Measurements from ENCODE around the gene MYH6. TPM values are rescaled to one million over a fixed set of nuclear protein-coding genes. Genes with fewer than 3 reads are reported as not detected.

The MYH6 gene
- total RNA-seq, 1 donor from 2014 or later = 0.62 TPM

- intact Hi-C loops (cut with DNase I) = no loop called here
- Histone ChIP-seq H3K27me3 (ENCODE audit: low read depth) (peaks cover 5% of the 10 kb centered on the region), H3K36me3 (no peaks in the 10 kb centered on the region), H3K4me3 (no peak within 1 kb of the TSS), H3K27ac (no peak within 1 kb of the TSS), H3K4me1 (no peaks in the 10 kb centered on the region), H3K9me3 (no peaks in the 10 kb centered on the region)
- DNase-seq (no peak), ATAC-seq (no peak)
- TF ChIP-seq CTCF (IDR thresholded peaks at IDR 0.05) = no peak
These were observed 35.6 kb downstream of the MYH6 start, which contains the start of gene IL25 for GRCh38 chr14:23372509-23372908. Gene IL25 (plus strand): TSS chr14:23372809.

GRCh38 chr14:23371865-23372264 lies 36.2 kb downstream of the MYH6 start:
- H3K9me3 ChIP-seq = no peaks in the 10 kb centered on the region
- H3K4me3 ChIP-seq = no peak overlapping the region
- no peak for TF ChIP-seq CTCF (IDR thresholded peaks at IDR 0.05)
- no peaks in the 10 kb centered on the region for H3K4me1 ChIP-seq
- ATAC-seq (no peak), DNase-seq (no peak)
- intact Hi-C loops (cut with DNase I) = no loop called here
- H3K27me3 ChIP-seq (ENCODE audit: low read depth) = peaks cover 6% of the 10 kb centered on the region
- H3K36me3 ChIP-seq = no peaks in the 10 kb centered on the region
- no peak overlapping the region for H3K27ac ChIP-seq

DNA sequence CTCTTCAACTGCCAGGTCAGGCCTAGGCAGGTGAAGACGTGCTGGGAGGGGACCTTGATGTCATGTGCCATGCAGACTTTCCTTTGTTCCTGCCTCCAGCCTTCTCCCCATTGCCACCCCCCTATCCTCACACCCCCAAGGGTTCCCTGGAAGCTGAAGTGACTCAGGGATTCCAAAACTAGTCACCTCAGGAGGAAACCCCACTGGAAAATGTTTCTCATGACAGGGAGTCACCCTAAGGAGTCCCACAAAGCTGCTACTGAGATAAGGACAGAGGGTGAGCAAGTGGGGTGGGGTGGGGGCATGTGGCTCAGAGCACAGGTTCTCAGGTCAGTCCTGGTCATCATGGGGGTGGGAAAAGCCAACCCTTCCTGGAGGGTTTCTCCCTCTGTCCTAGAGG lies 37.9 kb downstream of the MYH6 start:
- no peak overlapping the region for H3K4me3 ChIP-seq
- H3K27ac ChIP-seq = no peak overlapping the region
- H3K27me3 ChIP-seq (ENCODE audit: low read depth) = peaks cover 21% of the 10 kb centered on the region
- H3K36me3 ChIP-seq = no peaks in the 10 kb centered on the region
- no peaks in the 10 kb centered on the region for H3K9me3 ChIP-seq
- no peak for TF ChIP-seq CTCF (IDR thresholded peaks at IDR 0.05)
- no peak for DNase-seq
- intact Hi-C loops (cut with DNase I) = no loop called here
- ATAC-seq = no peak
- H3K4me1 ChIP-seq = no peaks in the 10 kb centered on the region

GRCh38 chr14:23366426-23366921 lies 41.6 kb downstream of the MYH6 start:
- Histone ChIP-seq H3K27me3 (ENCODE audit: low read depth) (peaks cover 34% of the 10 kb centered on the region), H3K36me3 (no peaks in the 10 kb centered on the region), H3K9me3 (no peaks in the 10 kb centered on the region), H3K4me3 (peak overlapping the region; percentile 57), H3K27ac (peak overlapping the region; percentile 69), H3K4me1 (peaks cover 6% of the 10 kb centered on the region)
- TF ChIP-seq CTCF (IDR thresholded peaks at IDR 0.05) = no peak
- DNase-seq = peak; percentile 72
- intact Hi-C loops (cut with DNase I) = no loop called here
- ATAC-seq = peak; percentile 74 to 75

DNA sequence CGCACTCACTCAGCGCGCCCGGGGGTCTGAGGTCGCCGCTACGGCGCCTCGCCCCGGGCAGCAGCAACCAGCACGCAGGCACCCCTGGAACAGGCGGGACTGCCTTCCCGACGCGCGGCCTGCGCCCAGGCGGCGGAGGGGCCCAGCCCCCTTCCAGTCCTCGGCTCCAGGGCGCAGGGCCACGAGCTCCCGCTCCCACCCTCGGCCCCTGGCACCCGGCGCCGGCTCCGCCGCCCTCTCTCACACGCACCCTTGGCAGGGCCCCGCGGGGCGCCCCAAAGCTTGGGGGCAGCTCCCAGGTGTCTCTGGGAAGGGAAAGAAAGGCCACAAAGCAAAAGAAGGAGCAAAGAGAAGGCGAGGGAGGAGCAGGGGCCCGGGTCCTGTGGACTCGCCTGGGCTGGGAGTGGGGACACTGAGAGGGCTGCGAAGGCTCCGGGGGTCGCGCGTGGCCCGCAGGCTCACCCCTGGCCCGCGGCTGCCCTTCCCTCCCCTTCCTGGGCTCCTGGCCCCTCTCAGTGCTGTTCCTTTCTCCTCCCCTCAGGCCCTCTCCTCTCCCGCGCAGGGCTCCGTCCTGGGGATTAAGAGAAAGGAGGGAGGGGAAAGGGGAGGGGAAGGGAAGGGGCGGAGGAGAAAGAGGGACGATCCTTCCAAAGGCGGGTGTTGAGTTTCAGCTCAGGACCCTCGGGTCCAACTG lies 42.2 kb downstream of the MYH6 start:
- DNase-seq = no peak
- peak; percentile 82 to 85 for ATAC-seq
- peaks cover 32% of the 10 kb centered on the region for H3K27me3 ChIP-seq (ENCODE audit: low read depth)
- H3K9me3 ChIP-seq = no peaks in the 10 kb centered on the region
- intact Hi-C loops (cut with DNase I) = no loop called here
- no peak for TF ChIP-seq CTCF (IDR thresholded peaks at IDR 0.05)
- no peaks in the 10 kb centered on the region for H3K36me3 ChIP-seq
- H3K27ac ChIP-seq = peak overlapping the region; percentile 84
- H3K4me1 ChIP-seq = peaks cover 6% of the 10 kb centered on the region
- peak overlapping the region; percentile 57 for H3K4me3 ChIP-seq

All from lower lobe of right lung (tissue), 2 donors.